Measurements from ENCODE around the gene ADORA1.

GRCh38 chr1:203153051-203153988 is 25.8 kb downstream of the ADORA1 start:
- TF ChIP-seq POLR2A (IDR thresholded peaks at IDR 0.05) (no peak), CTCF (IDR thresholded peaks at IDR 0.05) (no peak)

Measured in heart left ventricle (tissue), 13 donors.